Measurements from ENCODE around the gene ACLY.

The ACLY gene

GRCh38 chr17:41918314-41919164 is at the start of gene ACLY:
Gene ACLY, minus strand, starts transcription at chr17:41918951. Its CDS starts 5,078 bp downstream, at chr17:41913873.
- DNase-seq, result peak; percentile 98

- DNase-seq, result no peak
These were observed 49.3 kb upstream of the ACLY start for GRCh38 chr17:41967921-41968578.

- DNase-seq, result no peak
These were observed 48.6 kb upstream of the ACLY start for GRCh38 chr17:41967141-41967920.

GRCh38 chr17:41966463-41967140 is 47.9 kb upstream of the ACLY start, which contains the start of gene CNP:
Gene CNP, plus strand, starts transcription at chr17:41966795. Its CDS starts 90 bp downstream, at chr17:41966885.
- peak; percentile 93 for DNase-seq

- DNase-seq, result peak; percentile 57
These were observed 47.1 kb upstream of the ACLY start for GRCh38 chr17:41965694-41966462.

GRCh38 chr17:41962768-41963434 is 44.1 kb upstream of the ACLY start:
- peak; percentile 86 for DNase-seq

- no peak for DNase-seq
These were observed 43.4 kb upstream of the ACLY start for GRCh38 chr17:41962111-41962510.

- DNase-seq, result no peak
These were observed 40.8 kb upstream of the ACLY start for GRCh38 chr17:41959336-41960095.

- DNase-seq, result no peak
These were observed 40.2 kb upstream of the ACLY start for GRCh38 chr17:41959030-41959335.

GRCh38 chr17:41957869-41958439 is 39.2 kb upstream of the ACLY start:
- DNase-seq, result no peak

GRCh38 chr17:41957031-41957868 is 38.5 kb upstream of the ACLY start:
- no peak for DNase-seq

- DNase-seq, result no peak
These were observed 37.8 kb upstream of the ACLY start for GRCh38 chr17:41956522-41956921.

- no peak for DNase-seq
These were observed 30.2 kb upstream of the ACLY start for GRCh38 chr17:41948762-41949460.

GRCh38 chr17:41944943-41945342 is 26.2 kb upstream of the ACLY start:
- DNase-seq, result no peak

GRCh38 chr17:41943492-41943891 is 24.7 kb upstream of the ACLY start:
- no peak for DNase-seq

GRCh38 chr17:41942626-41943373 is 24.0 kb upstream of the ACLY start:
- no peak for DNase-seq

GRCh38 chr17:41941168-41941567 is 22.4 kb upstream of the ACLY start:
- DNase-seq, result no peak

- no peak for DNase-seq
These were observed 20.9 kb upstream of the ACLY start for GRCh38 chr17:41939693-41940090.

Measured in right forelimb (tissue), 1 donor.